DMS79 (cell line): Measurements from ENCODE around the gene ACACB.

ENCODE experiments used
- DNase-seq: peaks from one replicate; lab custom pipeline; 2025; lab: John Stamatoyannopoulos, UW

Gene ACACB

DNA sequence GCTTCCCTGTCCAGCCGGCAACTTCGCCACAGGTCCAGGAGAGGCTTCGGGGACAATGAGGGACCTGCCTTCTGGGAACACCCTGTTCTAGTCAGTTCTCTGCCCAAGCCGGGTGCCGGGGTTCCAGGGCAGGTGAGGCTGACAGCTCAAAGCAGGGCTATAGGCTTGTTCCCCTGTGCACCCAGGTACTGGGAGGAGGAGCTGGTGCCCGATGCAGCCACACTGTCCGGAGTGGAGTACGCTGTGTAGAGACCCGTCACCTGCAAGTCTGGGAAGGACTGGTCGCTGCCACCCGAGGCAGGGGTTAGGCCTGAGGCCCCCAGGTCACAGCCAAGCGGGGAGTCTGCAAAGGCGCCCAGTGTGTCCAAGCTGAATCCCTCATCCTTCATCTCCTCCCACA, 163.1 kb downstream of the ACACB start:
- DNase-seq, result no peak

- DNase-seq, result no peak
Measured at GRCh38 chr12:109281452-109281851, 165.1 kb downstream of the ACACB start.

DNA sequence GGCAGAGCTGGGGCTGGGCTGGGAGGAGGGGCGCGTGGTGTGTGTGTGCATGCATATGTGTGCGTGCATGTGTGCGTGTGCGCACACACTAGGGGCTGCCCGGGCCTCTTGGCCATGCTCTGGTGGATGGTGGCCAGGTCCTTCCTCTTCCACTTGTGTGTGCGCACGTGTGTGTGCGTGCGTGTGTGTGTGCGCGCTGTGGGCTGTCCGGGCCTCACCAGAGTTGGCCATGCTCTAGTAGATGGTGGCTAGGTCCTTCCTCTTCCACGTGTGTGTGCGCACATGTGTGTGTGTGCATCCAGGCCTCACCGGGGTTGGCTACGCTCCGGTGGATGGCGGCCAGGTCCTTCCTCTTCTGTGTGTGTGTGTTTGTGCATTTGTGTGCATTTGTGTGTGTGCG, 168.0 kb downstream of the ACACB start:
- no peak for DNase-seq

GRCh38 chr12:109286252-109286651, 169.9 kb downstream of the ACACB start:
- no peak for DNase-seq

GRCh38 chr12:109286652-109287051, 170.3 kb downstream of the ACACB start:
- no peak for DNase-seq

DNA sequence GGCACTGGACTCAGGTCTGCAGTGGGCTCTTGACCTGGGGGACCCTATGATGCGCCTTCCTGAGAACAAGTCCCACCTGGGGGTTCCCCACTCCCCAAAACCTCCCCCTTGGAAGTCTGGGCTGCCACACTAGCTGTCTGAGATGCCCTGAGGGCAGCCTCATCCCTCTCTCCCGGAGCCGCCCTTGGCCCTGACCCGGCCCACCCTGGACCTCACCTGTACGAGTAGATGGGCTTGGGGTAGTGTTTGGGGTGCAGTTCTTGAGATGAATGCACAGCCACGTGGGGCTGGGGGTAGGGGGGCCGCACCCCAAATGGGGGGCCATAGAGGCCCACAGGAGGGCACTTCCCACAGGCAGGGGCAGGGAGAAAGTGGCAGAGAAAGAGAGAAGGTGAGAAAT, 170.8 kb downstream of the ACACB start:
- no peak for DNase-seq

GRCh38 chr12:109287811-109288469, 171.6 kb downstream of the ACACB start:
- no peak for DNase-seq

- DNase-seq, result no peak
Measured at GRCh38 chr12:109288571-109288970, 172.2 kb downstream of the ACACB start.

DNA sequence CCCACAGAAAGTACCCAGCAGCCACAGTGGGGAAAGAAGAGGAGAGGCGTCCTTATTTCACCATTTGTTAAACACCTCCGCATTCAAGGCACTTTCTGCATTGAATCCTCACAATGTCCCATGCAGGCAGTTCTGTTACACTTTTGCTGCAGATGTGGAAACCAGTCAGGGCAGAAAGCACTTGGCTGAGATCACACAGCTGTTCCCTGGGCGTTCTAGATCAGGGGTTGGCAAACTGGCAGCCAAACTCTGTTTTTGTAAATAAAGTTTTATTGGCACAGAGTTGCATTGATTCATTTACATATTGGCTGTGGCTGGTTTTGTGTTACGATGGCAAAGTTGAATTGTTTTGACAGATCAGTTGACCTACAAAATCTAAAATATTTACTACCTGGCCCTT, 172.6 kb downstream of the ACACB start:
- no peak for DNase-seq

GRCh38 chr12:109289551-109289950, 173.2 kb downstream of the ACACB start:
- no peak for DNase-seq

DNA sequence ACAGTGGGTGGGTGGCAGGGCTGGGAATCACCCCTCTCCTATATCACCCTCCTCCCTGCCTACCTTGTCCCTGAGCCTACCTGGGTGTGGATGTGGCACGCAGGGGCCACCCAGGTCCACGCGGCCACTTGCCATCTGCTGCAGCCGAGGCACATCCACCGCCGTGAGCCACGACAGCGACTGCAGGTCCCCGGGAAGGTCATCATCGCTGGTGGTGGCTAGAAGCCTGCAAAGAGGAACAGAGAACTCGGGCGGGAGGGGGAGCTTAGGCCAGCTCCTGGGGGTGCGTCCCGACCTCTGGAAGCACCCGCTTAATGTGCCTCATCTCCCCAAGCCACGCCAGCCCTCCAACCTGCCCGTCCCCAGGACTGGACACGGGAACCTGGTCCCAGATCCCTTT, 173.7 kb downstream of the ACACB start:
- no peak for DNase-seq

GRCh38 chr12:109291117-109291516, 174.7 kb downstream of the ACACB start:
- no peak for DNase-seq

GRCh38 chr12:109291521-109292341, 175.3 kb downstream of the ACACB start:
- peak; percentile 98 for DNase-seq

DNA sequence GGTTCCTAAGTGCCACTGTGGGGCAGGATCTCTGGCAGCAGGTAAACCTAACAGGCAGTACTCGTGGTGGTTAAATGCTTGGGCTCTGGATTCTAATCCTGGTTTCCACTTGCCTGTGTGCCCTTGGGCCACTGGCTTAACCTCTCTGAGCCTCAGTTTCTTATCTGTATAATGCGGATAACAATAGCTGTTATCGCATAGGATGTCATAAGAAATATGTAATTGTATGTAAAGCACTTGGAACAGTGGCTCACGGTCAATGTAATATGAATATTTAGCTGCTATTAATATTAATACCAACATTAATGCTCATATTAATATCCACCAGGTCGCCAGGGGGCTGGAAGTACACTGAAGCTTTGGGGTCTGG, 175.9 kb downstream of the ACACB start:
- no peak for DNase-seq

GRCh38 chr12:109293106-109293505, 176.7 kb downstream of the ACACB start:
- DNase-seq, result no peak

DNA sequence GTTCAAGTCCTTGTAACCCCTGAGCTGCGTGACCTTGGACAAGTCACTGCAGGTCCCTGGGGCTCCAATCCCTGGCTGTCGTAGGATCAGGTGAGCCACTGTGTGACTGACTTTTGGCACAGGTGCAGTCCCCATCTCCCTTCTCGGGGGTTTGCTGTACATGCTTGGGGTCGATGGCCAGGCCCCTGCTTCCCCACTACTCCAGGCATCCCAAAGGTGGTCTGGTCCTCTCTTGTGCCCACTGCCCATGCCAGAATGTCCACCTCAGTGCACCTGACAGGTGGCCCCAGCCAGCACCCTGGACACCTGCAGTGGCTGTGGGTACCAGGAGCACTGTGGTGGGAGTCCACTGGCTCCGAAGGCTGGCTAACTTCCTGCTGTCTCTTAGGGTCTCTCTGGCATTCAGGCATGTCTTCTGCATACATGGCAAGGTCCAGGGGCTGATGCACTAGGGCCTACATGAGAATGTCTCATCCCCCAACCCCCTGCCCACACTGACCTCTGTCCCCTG, 178.0 kb downstream of the ACACB start:
- no peak for DNase-seq

GRCh38 chr12:109295764-109296425, 179.5 kb downstream of the ACACB start:
- DNase-seq, result no peak

GRCh38 chr12:109296431-109296830, 180.0 kb downstream of the ACACB start:
- DNase-seq, result no peak

DNA sequence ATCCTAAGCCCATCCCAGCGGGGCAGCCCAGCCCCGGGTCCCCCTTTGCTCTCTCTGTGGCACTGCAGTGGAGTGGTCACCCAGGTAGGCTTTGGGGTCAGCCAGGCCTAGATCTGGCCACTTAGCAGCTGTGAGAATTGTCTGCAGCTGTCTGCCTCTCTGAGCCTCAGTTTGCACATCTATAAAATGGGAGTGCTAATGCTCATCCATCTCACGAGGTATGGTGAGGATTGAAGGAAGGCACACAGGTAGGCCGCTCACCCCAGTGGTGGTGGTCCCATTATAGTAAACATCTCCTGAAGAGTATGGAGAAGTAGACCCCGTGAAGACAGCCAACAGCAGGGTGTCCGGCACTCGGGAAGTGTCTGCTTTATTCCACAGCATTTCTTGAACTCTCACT, 183.5 kb downstream of the ACACB start:
- no peak for DNase-seq

GRCh38 chr12:109301643-109302168, 185.3 kb downstream of the ACACB start:
- no peak for DNase-seq

GRCh38 chr12:109302358-109302757, 186.0 kb downstream of the ACACB start:
- DNase-seq, result no peak

DNA sequence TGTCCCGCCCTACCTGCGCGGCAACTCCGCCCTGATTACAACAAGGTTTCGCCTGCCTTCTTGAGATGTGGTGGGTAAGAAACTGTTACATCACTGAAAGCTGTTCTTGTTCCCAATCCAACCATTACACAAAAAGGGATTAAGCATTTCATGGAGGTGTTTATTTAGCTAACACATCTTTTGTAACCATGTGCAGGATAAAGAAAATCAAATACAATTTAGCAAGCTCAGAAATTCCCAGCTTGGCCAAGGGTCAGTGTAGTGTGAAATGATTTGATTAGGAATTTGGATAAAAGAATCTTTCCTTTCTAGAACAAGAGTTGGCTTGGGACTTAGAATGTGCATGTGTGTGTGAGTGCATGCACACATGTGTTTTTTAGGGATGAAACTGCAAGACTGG, 186.4 kb downstream of the ACACB start:
- DNase-seq, result no peak

- DNase-seq, result peak; percentile 38
Measured at GRCh38 chr12:109304485-109304884, 188.1 kb downstream of the ACACB start.
